PC-9 (cell line): ENCODE results near the gene HTR4. TPM values are rescaled to one million over a fixed set of nuclear protein-coding genes. Genes with fewer than 3 reads are reported as not detected.

Source experiments
- BruUV-seq: library from RNA; stranded (reverse); fragments of 400-500 nt; replicated peaks from 2 replicates; lab custom pipeline; 2021; lab: Mats Ljungman, UMichigan
- CTCF ChIA-PET: fragments of 300-600 bp; sonication (Branson Sonifier 250); formaldehyde crosslinking; loops from one replicate; lab custom pipeline; 2022; ENCODE audit warnings: antibody characterized with exemption; lab: Charles Lee
- POLR2A ChIA-PET: fragments of 300-600 bp; sonication (Branson Sonifier 250); formaldehyde crosslinking; loops from one replicate; lab custom pipeline; 2022; ENCODE audit warnings: antibody characterized with exemption; ENCODE audit not compliant: unreplicated experiment; lab: Charles Lee
- DNase-seq, 2 experiments: peaks; one replicate each; pipeline versions ENCODE4 v3.0.0 to v3.0.0-alpha.2; 2015 to 2022; ENCODE audit warnings: mixed read lengths in 1 of 2
- H2AFZ ChIP-seq: fragments of 200-600 bp; sonication (generic); 2 replicates; pipeline ENCODE4 v1.8.1; 2017; ENCODE audit warnings: antibody characterized with exemption
- H3F3A ChIP-seq: fragments of 200-600 bp; sonication (generic); 2 replicates; pipeline ENCODE4 v1.8.1; 2017; ENCODE audit warnings: antibody characterized with exemption, mild to moderate bottlenecking, low read depth; ENCODE audit not compliant: insufficient read depth
- H3K27ac ChIP-seq: fragments of 200-600 bp; sonication (generic); 2 replicates; pipeline ENCODE4 v1.6.1; 2016; ENCODE audit warnings: mixed run types
- H3K27me3 ChIP-seq: fragments of 200-600 bp; sonication (generic); 2 replicates; pipeline ENCODE4 v1.6.1; 2016; ENCODE audit warnings: low read depth, mixed run types; ENCODE audit not compliant: insufficient read depth
- H3K36me3 ChIP-seq: fragments of 200-600 bp; sonication (generic); 2 replicates; pipeline ENCODE4 v1.6.1; 2016; ENCODE audit warnings: low read depth, mixed run types
- H3K4me1 ChIP-seq: fragments of 200-600 bp; sonication (generic); replicated peaks from 2 replicates; pipeline ENCODE4 v1.6.1; 2016; ENCODE audit warnings: mixed run types; ENCODE audit not compliant: insufficient read depth
- H3K4me2 ChIP-seq: fragments of 200-600 bp; sonication (generic); 2 replicates; pipeline ENCODE4 v1.6.1; 2017; ENCODE audit warnings: mixed run types
- H3K4me3 ChIP-seq: fragments of 200-600 bp; sonication (generic); 2 replicates; pipeline ENCODE4 v1.6.1; 2016; ENCODE audit warnings: mixed run types
- H3K79me2 ChIP-seq: fragments of 200-600 bp; sonication (generic); 2 replicates; pipeline ENCODE4 v1.6.1; 2017; ENCODE audit warnings: low read depth, mixed run types
- H3K9me2 ChIP-seq: fragments of 200-600 bp; sonication (generic); 2 replicates; pipeline ENCODE4 v1.8.1; 2017; ENCODE audit warnings: mild to moderate bottlenecking; ENCODE audit not compliant: insufficient read depth
- H3K9me3 ChIP-seq: fragments of 200-600 bp; sonication (generic); 2 replicates; pipeline ENCODE4 v1.8.1; 2016; ENCODE audit warnings: low read depth; ENCODE audit not compliant: insufficient read depth
- H4K20me1 ChIP-seq: fragments of 200-600 bp; sonication (generic); 2 replicates; pipeline ENCODE4 v1.8.1; 2017; ENCODE audit not compliant: insufficient read depth
- EZH2 ChIP-seq: fragments of 200-600 bp; sonication (generic); IDR thresholded peaks from 2 replicates; pipeline ENCODE4 v1.8.0; 2017; ENCODE audit warnings: antibody characterized with exemption, low read depth
- intact Hi-C: fragments of 100-400 bp; cut with micrococcal nuclease; formaldehyde crosslinking; loops from one replicate; pipeline ENCODE4 v1.10.0; 2022; ENCODE audit not compliant: unreplicated experiment
- total RNA-seq: library from RNA; stranded (reverse); gene quantifications from 2 replicates; pipeline ENCODE4 v1.2.3, GENCODE V29; 2021
- TF ChIP-seq, protein P1 (sequence below): fragments of 200-600 bp; sonication (generic); conservative IDR thresholded peaks from 2 replicates; pipeline ENCODE4 v1.6.1; 2017; ENCODE audit warnings: mixed run types, antibody characterized with exemption, mild to moderate bottlenecking, moderate library complexity

HTR4 gene
- total RNA-seq, 1 experiment from 2014 or later, result not detected

DNA sequence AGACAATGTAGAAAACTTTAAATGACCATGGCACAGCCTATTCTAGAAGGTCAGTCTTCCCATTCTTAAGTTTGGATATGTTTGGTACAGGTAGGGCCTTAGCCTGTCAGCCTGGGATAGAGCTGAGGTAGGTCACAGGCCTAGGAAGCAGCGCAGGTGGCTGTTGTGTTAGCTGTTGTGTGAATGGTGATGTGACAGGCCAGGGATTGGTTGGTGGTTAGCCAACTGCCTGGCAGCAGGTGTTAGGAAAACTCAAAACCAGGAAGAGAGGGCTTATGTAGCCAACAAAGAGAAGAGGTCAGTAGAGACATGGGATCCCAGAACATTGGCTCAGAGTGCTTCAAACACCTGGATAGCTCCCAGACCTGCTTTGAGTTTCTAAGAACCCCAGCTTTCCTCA lies 186.4 kb downstream of the HTR4 start:
- Histone ChIP-seq H3K9me2 (no peaks in the 10 kb centered on the region), H3K4me2 (no peak overlapping the region), H4K20me1 (no peaks in the 10 kb centered on the region), H3K27ac (no peak overlapping the region), H3K4me1 (no peaks in the 10 kb centered on the region), H3K4me3 (no peak overlapping the region), H2AFZ (no peak overlapping the region), H3K79me2 (no peaks in the 10 kb centered on the region), H3F3A (no peaks in the 10 kb centered on the region), H3K36me3 (no peaks in the 10 kb centered on the region), H3K27me3 (no peaks in the 10 kb centered on the region), H3K9me3 (no peaks in the 10 kb centered on the region)
- no peak for DNase-seq
- ChIA-PET POLR2A (no interaction called here), CTCF (no interaction called here)
- no TSS peak for BruUV-seq
- no peak for TF ChIP-seq EZH2
- TF ChIP-seq, protein P1, sequence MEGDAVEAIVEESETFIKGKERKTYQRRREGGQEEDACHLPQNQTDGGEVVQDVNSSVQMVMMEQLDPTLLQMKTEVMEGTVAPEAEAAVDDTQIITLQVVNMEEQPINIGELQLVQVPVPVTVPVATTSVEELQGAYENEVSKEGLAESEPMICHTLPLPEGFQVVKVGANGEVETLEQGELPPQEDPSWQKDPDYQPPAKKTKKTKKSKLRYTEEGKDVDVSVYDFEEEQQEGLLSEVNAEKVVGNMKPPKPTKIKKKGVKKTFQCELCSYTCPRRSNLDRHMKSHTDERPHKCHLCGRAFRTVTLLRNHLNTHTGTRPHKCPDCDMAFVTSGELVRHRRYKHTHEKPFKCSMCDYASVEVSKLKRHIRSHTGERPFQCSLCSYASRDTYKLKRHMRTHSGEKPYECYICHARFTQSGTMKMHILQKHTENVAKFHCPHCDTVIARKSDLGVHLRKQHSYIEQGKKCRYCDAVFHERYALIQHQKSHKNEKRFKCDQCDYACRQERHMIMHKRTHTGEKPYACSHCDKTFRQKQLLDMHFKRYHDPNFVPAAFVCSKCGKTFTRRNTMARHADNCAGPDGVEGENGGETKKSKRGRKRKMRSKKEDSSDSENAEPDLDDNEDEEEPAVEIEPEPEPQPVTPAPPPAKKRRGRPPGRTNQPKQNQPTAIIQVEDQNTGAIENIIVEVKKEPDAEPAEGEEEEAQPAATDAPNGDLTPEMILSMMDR, result no peak
- intact Hi-C loops, result no loop called here

DNA sequence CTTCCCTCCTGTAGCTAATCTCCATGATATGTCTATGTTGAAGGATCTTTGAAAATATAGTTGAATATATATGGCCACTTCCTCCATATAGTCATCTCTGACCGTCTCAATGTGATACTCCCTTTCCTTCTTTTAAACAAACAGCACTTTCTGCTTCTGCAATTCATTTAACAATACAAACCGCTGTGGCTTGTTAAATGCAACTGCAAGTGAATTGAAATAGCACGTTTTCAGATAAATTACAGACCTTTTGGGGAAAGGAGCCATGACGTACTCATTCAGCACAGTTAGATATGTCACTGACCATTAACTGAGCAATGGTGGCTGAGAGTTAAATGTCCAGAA lies 188.1 kb downstream of the HTR4 start:
- H3K79me2 ChIP-seq, result no peaks in the 10 kb centered on the region
- no peak overlapping the region for H3K27ac ChIP-seq
- no peaks in the 10 kb centered on the region for H4K20me1 ChIP-seq
- no peak overlapping the region for H3K4me3 ChIP-seq
- no peak overlapping the region for H2AFZ ChIP-seq
- no peak overlapping the region for H3K4me2 ChIP-seq
- no peak for TF ChIP-seq EZH2
- TF ChIP-seq, protein P1, result no peak
- no peaks in the 10 kb centered on the region for H3F3A ChIP-seq
- no peak for DNase-seq
- POLR2A ChIA-PET, result no interaction called here
- intact Hi-C loops, result no loop called here
- no TSS peak for BruUV-seq
- no peaks in the 10 kb centered on the region for H3K36me3 ChIP-seq
- no peaks in the 10 kb centered on the region for H3K4me1 ChIP-seq
- no peaks in the 10 kb centered on the region; the same call in 1 of the 2 replicates for H3K9me2 ChIP-seq
- CTCF ChIA-PET, result no interaction called here
- H3K9me3 ChIP-seq, result no peaks in the 10 kb centered on the region
- H3K27me3 ChIP-seq, result no peaks in the 10 kb centered on the region

DNA sequence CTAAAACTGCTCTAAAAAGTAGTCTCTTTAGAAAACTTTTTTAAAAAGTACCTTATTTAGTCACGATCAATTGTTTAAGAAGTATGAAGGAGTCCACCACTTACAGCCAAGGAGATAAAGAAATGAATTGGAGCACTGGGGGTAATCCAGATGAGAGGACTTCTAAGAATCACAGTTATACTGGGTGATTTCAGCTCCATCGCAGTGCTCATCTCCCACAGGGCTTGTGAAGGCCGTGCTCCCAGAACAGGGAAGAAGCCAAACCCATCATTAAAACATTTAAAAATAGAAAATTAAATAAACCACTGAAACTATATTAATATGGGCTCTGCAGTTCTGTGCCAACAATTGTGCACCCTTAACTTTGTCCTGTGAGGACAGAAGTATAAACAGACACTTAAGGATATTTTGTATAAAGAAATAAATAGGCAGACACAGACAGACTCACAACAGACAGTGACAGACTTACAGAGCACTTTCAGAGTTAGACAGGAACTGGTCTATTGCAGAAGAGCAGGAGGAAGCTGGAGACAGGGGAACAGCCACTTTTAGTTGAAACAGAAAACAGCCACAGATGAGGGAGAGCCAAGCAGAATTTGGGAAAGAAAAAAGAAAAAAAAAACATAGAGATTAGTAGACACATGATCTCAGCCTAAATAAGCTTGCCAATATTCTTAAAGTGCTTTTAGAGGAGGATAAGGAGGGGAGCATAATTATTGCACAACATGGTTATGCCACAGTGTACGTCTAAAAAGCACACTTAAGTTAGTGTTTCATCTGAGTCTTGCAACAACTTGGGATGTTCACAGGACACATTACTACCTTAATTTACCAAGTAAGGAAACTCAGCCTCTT lies 188.7 kb downstream of the HTR4 start:
- intact Hi-C loops, result no loop called here
- Histone ChIP-seq H3K4me2 (no peak overlapping the region), H3K27me3 (no peaks in the 10 kb centered on the region), H3K79me2 (no peaks in the 10 kb centered on the region), H3K36me3 (no peaks in the 10 kb centered on the region), H3F3A (no peaks in the 10 kb centered on the region), H3K9me2 (no peaks in the 10 kb centered on the region; the same call in 1 of the 2 replicates), H3K4me3 (no peak overlapping the region), H2AFZ (0 out of 2 replicates have a peak overlapping the region, but pooled peaks have one; percentile 36), H3K9me3 (no peaks in the 10 kb centered on the region), H3K27ac (no peak overlapping the region), H3K4me1 (no peaks in the 10 kb centered on the region), H4K20me1 (no peaks in the 10 kb centered on the region)
- no peak for TF ChIP-seq EZH2
- TF ChIP-seq, protein P1, result no peak
- ChIA-PET CTCF (no interaction called here), POLR2A (no interaction called here)
- no peak for DNase-seq
- BruUV-seq, result no TSS peak
